ENCODE data around the gene CHI3L1.

Gene CHI3L1

DNA sequence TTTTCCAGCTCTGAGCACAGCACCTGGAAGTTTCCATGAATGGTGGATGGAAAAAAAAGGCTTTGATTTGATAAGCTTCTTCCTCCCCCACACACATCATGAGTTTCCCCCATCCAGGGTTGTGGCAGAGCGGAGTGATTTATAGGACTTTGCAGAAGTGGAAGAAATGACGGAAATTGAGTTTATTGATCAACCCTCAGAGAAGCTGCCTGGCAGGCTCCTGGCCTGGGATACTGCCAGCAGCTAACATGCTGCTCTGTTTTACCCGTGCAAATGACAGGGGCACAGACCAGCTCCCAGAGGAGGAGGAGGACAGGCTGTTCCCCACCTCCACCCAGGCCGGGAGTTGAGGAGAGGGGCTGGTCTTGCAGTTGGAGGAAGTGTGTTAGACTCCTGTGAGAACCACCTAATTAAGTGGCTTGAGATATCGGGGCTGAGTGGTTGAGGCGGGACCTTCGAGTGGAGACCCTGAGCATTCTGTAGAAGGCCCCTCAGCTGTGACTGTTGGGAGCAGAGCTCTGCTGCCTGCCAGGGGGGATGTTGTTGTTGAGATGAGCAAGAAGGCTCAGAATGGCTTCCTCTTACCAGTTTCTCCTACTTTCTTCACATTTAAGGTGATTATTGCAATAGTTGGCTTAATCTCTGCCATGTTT is 37.2 kb downstream of the CHI3L1 start:
- no peak for DNase-seq

DNA sequence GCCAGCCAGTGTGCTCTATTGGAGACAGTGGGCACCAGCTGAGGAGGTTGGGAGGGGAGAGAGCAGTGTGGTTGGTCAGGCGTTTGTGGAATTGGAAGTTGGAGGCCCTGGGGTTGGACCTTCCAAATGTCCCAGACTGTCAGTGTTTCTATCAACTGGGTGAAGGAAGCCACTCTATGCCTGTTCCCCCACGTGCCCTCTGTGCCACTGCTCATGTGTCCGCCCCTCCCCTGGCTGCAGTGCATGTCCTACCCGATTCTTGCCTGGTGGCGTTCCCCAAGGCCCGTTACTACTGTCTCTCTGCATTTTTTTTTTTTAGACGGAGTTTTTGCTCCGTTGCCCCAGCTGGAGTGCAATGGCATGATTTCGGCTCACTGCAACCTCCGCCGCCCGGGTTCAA is 37.9 kb downstream of the CHI3L1 start:
- DNase-seq, result no peak

- no peak for DNase-seq
These were observed 38.4 kb downstream of the CHI3L1 start for GRCh38 chr1:203148127-203148526.

GRCh38 chr1:203147376-203147775 is 39.1 kb downstream of the CHI3L1 start:
- no peak for DNase-seq

GRCh38 chr1:203146537-203146936 is 40.0 kb downstream of the CHI3L1 start:
- no peak for DNase-seq

DNA sequence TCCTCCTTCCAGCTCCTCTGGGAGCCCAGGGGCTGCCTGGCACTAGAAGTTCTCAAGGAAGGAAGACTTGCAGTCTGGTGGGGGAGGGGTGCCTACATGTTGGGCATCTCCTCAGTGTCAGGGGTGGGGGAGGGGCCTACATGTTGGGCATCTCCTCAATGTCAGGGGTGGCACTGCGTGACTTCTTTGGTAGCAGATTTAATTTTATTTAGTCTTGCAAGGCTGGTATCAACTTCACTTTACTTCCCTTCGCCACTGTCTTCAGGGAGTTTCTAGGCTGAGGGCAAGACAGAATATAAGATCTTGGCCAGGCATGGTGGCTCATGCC is 40.5 kb downstream of the CHI3L1 start:
- DNase-seq, result no peak

GRCh38 chr1:203145321-203146041 is 41.0 kb downstream of the CHI3L1 start:
- DNase-seq, result no peak

- DNase-seq, result no peak
These were observed 41.8 kb downstream of the CHI3L1 start for GRCh38 chr1:203144661-203145060.

GRCh38 chr1:203143641-203144040 is 42.9 kb downstream of the CHI3L1 start:
- no peak for DNase-seq

DNA sequence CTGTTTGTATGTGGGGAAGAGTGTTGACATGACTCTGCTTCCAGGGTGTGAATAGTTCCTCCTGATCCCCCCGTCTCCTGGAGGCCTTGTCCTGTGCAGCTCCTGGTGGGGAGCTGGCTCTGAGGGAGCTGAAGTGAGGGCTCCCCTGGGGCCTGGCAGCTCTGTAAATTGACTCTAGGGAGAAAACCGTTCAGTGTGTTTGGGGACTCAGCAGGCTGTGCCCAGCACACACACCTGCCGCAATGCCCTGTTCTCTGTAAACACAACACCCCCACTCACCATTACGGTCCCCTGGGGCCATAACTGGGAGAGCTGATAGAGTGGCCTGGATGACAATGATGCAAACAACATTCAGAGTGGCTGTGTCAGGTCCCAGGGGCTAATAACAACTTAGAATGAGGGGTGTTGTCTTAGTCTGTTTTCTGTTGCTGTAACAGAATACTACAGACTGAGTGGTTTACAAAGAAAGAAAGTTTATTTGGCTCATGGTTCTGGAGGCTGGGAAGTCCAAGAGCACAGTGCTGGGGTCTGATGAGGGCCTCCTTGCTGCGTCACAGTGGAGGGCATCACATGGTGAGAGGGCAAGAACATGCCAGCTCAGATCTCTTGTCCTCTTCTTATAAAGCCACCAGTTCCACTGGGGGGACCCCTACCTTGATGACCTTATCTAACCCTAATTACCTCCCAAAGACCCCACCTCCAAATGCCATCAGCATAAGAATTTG is 43.7 kb downstream of the CHI3L1 start:
- DNase-seq, result no peak

GRCh38 chr1:203142124-203142523 is 44.4 kb downstream of the CHI3L1 start:
- DNase-seq, result no peak

DNA sequence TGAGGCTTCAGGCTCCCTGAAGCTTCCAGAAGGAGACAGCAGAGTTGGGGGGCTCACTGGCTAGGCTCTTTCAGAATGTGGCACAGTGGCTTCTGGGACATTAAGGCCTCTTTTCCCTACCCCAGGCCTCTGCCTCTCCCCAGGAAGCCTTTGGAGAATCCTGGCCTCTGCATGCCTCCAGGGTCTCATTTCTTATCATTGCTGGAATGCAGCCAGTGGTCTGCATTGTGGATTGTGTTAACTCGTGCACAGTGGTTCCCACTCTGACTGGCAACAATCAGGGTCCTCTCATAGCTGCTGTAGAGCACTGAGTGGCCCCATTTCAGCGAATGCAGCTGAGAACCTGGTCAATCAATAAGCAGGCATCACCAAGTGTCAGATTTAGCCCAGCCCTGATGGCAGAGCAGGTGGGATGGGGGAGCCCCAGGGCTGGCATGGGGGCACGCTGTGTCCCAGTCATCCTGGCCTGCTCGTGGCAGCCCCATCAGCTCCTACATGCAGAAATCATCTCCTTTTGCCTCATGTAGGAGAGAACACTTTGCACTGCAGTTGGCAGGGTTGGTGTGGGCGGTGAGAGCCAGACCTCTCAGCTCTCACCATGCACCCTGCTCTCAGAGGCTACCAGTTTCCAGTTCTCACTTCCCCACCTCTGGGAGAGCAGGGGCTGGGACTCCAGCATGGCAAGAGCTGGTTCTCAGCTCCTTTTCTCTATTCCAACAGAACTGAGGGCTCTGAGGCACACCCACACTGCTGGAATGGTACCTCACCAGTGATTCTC is 45.6 kb downstream of the CHI3L1 start:
- no peak for DNase-seq

- no peak for DNase-seq
These were observed 46.5 kb downstream of the CHI3L1 start for GRCh38 chr1:203139976-203140475.

GRCh38 chr1:203138066-203138465 is 48.4 kb downstream of the CHI3L1 start:
- DNase-seq, result no peak

DNA sequence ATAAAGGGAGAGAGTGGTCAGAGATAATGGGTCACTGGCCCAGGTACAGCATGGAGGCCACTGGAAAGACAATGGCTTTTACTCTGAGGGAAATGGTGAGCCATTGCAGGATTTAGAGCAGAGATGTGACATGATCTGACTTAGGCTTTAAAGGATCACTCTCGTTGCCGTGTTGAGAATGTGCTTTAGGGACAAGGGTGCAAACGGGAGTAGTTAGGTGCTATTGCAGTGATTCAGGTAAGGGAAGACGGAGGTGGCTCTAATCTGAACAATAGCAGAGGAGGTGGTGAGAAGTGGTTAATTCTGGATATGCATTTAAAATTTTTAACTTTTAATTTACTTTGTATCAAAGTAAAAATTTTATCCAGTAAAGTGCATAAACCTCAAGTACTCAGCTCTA is 49.2 kb downstream of the CHI3L1 start:
- no peak for DNase-seq

DNA sequence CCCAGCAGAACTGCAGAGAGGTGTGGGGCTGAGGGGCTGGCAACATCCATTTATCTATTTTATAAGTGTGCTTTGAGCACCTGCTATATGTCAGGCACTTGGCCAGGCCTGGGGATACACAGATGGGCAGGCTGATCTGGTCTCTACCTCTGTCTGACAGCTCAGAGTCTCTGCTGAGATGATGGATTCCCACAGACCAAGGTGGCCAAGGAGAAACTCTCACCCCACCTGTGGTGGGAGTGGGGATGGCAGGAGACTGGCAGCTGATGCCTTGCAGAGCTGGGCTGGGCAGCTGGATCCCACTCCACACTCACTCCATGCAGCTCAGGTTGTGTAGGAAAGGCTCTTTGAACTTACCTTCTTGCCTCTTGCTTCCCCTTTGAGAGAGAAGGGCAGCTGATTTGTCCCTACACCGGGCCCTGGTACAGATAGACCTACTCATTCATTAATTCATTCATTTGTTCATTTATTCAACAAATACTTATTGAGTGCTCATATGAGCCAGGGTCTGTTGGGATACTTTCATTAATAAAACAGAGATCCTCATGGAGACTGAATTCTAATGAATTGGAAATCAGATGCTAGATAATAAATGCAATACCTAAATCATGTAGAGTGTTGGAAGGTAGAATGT is 50.0 kb downstream of the CHI3L1 start:
- no peak for DNase-seq

- DNase-seq, result no peak
These were observed 50.7 kb downstream of the CHI3L1 start for GRCh38 chr1:203135636-203136305.

GRCh38 chr1:203133970-203134725 is 52.4 kb downstream of the CHI3L1 start:
- DNase-seq, result no peak

DNA sequence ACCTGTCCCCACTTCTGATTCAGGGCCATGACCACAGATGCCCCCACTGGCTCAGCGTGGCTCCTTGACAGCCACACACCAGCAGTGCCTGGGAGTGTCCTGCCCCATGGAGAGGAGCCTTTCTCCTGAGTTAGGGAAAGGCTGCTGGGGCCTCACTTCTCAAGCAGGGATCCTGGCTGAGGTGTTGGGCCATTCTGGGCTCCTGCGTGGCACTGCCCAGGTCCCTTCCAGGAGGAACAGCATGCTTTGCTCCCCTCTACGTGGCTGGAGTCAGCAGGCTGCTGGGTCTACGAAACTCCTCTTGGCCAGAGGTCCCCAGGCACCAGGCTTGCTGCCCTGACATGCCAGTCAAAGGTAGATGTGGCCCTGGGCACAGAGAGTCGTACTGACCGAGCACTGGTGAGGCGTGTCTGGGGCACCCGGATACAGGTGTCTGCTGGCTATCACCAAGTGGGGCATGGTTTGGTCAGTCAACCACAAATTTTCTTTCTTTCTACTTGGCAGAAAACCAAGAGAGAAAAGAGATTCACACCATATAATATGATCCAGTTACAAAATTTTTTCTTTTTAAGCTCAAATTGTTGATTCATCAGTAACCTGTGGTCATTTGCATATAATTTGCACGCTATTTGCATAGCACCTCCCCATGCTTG is 54.8 kb downstream of the CHI3L1 start:
- no peak for DNase-seq

DNA sequence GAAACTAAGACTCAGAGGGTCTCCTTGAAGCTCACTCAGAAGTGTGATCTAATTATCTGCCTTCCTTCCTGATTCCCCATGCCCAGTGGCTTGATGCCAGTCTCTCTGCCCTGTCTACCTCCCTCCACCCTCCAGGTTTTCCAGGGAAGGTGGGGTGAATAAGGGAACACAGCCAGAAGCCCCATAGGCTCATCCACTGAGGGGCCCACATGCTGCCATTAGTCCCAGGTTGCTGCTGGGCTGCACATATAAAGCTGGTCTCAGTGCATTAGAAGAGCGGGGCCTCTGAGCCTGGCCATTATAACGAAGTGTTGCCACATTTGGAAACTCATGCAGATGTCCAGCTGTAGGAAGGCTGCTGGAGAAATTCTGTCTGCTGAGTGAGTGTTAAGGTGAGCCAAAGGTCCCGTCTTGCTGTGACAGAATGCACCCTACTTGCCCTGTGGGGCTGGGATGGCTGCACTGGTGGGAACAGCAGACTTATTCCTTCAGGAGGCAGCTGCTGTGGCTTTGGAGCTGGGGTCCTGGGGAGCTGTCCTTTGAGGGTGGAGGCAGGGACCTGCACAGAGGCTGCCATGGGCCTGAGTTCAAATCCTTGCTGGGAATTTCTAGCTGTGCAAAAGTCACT is 56.0 kb downstream of the CHI3L1 start:
- DNase-seq, result no peak
